Stimulated activated CD8-positive, alpha-beta memory T cell treated with anti-CD3 and anti-CD28 coated beads, Interleukin-12 subunit alpha, Interleukin-12 subunit beta, amount 100 ng/mL, for 24 hours (primary cell): Measurements from ENCODE around the gene ASB2.
A peak's percentile ranks its signal among the peaks of the same experiment; 100 is the strongest.

Experiments
- DNase-seq: peaks from one replicate; pipeline ENCODE4 v3.0.0-alpha.2; 2020; ENCODE audit errors: extremely low read depth

The ASB2 gene

DNA sequence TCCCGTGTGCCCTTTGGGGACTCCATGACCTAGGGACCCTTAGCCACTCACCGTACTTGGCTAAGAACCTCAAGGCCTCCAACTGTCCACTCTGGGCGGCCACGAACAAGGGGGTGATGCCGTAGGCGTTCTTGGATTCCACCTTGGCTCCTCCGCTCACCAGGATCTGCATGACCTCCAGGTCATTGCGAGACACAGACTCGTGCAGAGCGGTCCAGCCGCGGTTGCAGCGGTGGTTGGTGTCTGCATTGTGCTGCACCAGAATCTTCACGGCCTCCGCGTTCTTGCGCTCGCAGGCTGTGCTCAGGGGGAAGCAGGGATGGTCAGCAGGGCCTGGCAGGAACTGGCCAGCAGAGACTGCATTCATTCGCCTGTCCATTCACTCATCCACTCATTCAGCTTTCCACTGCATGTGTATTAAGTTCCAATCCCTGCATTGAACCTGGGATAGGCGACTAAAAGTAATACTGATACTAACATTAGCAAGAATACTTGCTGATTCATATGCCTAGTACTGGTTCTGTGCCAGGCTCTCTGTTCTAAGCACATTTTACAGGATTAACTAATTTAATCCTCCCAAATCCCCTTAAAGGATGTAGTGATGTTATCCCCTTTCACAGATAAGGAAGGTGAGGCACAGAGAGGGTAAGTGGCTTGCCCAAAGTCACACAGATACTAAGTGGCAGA lies 25.3 kb downstream of the ASB2 start:
- no peak for DNase-seq

DNA sequence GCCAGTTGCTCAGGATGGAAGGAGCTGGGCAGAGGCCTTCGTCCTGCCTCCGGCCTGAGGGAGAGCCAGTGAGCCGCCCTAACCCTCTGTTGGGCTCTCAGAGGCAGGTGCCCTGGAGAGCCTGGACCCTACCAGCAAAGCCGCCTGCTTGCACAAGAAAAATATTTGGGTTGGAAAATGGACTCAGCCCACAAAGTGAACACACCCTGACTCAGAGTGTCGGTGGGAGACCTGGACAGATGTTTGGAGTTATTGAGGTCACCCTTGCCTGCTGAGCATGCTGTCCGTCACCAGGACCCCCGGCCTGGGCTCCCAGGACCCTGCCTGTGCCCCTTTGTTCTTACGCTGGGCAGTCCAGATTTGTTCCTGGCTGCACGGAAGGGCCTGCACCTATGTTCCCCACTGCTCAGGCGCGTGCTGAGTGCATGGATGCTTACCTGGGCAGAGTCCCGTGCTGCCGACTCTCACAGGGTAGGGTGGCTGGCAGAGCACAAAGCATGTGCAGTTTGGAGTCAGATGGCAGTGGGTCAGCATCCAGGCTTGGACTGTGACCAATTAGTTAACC lies 26.8 kb downstream of the ASB2 start:
- no peak for DNase-seq

DNA sequence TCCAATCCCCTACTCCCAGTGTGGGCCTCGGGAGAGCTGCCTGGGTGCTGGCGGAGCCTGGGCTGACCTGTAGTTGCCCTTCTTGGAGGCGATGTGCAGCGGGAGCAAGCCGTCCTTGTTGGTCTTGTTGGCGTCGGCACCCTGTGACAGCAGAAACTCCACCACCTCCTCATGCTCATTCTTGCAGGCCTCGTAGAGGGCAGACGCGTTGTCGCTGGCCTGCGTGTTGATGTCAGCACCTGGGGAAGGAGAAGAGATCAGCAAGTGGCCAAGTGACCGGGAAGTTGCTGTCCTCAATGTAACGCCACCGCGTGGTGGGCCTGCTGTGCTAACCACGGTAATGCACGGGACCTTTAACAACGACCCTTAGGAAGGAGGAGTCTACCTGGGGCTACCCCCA lies 29.1 kb downstream of the ASB2 start:
- no peak for DNase-seq

GRCh38 chr14:93946541-93947090 lies 29.8 kb downstream of the ASB2 start:
- DNase-seq = no peak

- DNase-seq = no peak
These were observed 30.3 kb downstream of the ASB2 start for GRCh38 chr14:93946104-93946503.

- no peak for DNase-seq
These were observed 31.3 kb downstream of the ASB2 start for GRCh38 chr14:93945070-93945399.

DNA sequence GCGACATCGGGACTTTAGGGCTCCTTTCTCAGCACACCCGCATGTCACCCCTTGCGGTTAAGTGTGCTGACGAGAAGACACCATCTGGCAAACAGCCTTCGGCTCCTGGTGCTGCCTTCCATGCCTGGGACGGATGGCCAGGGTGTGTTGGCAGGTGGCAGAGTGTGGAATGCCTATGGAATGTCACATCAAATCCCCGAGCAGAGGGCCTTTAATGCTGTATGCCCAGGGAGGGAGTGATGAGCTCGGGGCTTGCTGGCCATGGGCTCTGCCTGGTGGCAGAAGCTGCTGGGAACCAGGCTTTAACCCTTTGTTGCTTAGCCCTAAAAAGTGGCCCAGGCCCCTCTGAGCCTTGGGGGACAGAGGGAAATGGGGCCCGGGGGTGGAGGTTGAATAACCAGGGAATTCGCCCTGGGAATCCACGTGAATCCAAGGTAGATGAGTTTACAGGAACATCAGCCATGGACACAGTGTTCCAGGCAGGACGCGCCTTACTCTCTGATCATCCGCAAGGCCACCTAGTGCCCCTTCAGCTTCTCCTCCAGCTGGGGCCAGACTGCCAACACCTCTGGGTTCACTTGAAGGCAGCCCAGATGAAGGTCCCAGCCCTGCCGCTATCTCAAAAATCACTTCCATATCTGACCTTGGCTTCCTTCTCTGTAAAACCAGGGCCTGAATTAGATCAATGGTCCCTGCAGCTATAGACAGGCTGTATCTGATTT lies 31.9 kb downstream of the ASB2 start:
- no peak for DNase-seq

DNA sequence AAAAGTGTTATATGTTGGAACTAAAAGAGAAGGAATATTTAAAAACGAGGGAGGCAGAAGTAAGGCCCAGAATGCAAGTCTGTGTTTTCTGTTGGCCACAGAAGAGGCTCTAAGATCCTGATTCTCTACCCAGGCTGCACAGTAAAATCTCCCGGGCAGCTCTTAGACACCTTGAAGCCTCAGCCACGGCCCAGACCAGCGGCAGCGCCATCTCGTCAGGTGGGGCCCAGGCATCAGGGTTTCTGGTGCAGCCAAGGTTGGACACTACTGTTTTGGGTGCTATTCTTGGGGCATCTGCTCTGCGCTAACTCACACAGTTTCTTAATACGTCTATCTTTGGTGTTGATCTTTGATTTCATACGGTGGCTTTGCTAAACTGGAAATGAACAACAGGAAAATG lies 32.4 kb downstream of the ASB2 start:
- no peak for DNase-seq

- no peak for DNase-seq
These were observed 33.3 kb downstream of the ASB2 start for GRCh38 chr14:93943052-93943451.

DNA sequence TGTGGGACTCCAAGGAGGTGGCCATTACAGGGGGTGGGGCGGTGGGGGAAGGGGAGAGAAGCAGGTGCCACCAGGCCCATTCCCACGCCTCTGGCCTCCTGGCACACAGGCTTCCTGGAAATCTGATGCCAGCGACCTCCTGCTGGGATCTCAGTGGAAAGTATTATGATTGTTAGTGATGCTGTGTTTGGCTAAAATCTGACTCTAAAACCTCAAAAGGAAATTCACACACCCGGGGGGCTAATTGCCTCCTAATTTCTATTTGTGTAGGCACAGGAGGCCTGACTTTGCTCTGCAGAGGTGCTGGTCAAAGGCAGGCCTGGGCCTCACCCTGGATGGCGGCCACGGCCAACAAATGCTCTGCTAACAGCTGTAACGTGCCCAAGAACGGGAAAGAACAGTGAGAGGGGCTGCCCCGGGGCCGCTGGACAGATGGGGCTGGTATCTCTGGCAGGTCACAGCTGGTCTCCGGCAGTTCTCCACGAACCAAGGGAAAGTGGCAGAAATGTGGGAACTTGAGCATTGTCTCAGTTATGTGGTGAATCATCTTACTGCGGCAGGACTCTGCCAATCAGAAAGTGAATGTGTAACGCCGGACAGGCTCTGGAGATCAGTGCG lies 35.0 kb downstream of the ASB2 start:
- DNase-seq = no peak

DNA sequence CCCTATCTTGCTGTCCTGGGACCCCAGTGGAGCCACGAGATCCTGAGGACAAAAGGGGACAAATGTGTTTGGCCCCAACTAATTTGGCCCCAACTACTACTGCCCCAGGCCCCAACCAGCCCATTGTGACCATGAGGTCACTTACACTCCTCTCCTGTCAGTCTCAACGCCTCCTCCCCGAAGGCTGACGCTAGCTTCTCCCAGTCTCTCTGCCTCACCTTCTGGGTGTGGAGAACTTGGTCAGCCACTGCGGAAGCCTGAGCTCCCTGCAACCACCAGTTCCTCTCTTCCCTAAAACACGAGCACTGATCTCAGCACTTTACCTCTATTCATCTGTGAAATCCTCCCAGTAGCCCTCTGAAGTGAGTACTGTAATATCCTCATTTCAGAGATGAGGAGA lies 35.9 kb downstream of the ASB2 start:
- no peak for DNase-seq

GRCh38 chr14:93939304-93940229 lies 36.8 kb downstream of the ASB2 start:
- DNase-seq = peak; percentile 78

GRCh38 chr14:93938751-93939303 lies 37.5 kb downstream of the ASB2 start:
- no peak for DNase-seq

GRCh38 chr14:93937519-93937918 lies 38.9 kb downstream of the ASB2 start:
- DNase-seq = no peak

DNA sequence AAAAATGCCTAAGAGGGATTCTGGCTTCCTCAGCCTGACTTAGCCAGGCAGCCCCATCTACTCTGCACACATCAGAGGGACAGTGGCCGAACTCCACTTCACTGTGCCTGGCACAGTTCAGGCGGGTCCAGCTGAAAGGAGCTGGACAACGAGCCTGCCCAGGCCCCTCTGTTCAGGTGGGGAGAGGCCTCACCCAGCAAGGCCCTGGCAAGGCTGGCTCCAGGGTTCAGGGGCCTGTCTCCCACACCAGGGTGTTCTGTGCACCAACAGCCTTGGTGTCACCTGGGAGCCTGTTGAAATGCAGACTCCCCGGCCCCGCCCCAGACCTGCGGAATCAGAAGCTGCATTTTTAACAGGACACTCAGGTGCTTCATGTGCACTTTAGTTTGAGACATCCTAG lies 39.4 kb downstream of the ASB2 start:
- DNase-seq = no peak

DNA sequence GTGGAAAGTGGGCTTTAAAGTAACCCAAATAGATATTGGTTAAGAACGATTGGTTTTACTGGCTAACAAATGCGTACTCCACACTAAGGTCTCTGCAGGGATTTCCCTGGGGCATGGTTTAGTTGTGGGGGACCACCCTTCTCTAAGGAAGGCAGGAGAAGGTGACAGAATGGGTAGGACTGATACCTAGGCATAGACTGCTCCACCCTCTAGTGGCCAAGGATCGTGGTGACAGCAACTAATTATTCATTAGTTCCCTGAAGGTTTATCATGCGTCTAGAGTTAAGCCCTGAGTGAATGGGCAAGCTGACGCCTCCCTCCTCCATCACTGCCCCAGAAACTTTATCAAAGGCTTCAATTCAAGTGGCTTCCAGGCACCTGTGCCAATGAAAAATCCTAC lies 40.1 kb downstream of the ASB2 start:
- no peak for DNase-seq

GRCh38 chr14:93935213-93935612 lies 41.2 kb downstream of the ASB2 start:
- no peak for DNase-seq

DNA sequence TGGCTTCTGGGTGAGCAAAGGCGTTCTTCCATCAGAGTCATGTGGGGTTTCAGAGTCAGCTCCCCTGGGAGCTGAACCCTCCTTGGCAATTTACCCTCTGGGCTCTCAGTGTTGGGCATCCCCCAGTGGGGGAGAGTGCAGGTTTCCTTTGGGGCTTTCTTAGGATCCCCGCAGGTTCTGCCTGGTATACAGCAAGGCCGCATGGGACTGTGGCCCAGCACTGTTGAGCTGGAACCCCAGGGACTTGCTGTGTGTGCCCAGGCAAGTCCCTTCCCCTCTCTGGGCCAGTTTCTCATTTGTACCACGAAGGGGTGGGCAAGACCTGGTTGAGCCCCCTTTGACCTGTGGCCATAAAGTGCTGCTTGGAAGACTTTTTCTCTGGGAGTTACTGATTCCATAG lies 43.7 kb downstream of the ASB2 start:
- DNase-seq = no peak

GRCh38 chr14:93930989-93931307 lies 45.4 kb downstream of the ASB2 start:
- no peak for DNase-seq

DNA sequence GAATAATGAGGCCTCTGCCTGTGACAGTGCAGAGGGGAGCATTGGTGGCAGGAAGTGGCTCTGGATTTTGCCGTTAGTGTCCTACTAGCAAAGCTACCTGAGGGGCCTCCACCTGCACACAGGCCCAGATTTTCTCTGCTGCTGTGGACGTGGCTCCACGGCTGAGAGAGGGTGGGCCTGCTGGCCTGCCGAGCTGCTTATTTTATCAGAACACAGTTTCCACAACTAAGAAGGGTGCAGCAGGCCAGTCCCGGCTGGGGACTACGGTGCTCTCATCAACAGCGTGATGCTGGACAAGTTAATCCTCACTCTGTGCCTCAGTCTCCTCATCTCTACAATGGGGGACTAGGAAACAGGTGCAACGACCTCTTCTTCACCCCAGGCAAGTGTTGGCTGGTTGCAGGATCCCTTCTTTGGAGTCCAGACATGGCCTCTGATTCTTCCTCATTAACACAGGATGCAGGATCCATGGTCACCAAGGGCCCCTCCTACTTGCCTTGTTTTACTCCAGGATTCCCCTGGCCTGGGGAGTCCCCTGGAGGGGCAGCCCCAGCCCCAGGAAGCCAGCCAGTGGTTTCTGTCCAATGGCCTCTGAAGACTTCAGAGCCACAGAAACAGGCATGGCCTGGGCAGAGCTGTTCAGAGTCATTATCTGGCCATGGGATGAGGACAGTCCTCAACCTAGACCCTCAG lies 45.9 kb downstream of the ASB2 start:
- DNase-seq = no peak

GRCh38 chr14:93929657-93930056 lies 46.7 kb downstream of the ASB2 start:
- no peak for DNase-seq
